GM19239 (cell line): ENCODE results near the gene TBC1D16.
"Not testable (repeated sequence)": the region's sequence is repeated elsewhere in the genome, so short reads cannot be mapped to it uniquely, and the experiment has no call there.

Experiments
- DNase-seq: peaks from one replicate; pipeline ENCODE4 v3.0.0; 2011; ENCODE audit warnings: low spot score; ENCODE audit not compliant: insufficient read length
- FAIRE-seq: peaks from 2 replicates; lab custom pipeline; 2011; peaks lifted over from hg19 to GRCh38; lab: Jason Lieb, UNC

TBC1D16 gene

DNA sequence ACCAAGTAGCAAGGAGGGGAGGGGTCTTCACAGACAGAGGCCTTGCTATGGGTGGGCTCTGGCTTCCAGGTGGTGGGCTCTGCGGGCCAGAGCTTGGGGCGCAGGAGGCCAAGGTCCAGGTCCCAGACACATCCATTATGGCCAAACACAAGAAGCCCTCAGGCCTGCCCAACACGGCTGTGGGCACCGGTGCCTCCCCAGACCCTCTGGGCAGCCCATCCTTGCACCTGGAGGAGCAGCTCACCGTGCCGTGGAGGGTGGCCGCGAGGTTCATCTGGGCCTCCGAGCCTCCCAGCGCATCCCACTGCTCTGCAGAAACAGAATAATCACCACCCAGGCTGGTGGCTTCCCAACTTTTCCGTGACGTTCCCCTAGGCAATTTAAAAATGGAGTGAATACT lies 55.9 kb downstream of the TBC1D16 start:
- no peak for FAIRE-seq
- DNase-seq, result no peak

DNA sequence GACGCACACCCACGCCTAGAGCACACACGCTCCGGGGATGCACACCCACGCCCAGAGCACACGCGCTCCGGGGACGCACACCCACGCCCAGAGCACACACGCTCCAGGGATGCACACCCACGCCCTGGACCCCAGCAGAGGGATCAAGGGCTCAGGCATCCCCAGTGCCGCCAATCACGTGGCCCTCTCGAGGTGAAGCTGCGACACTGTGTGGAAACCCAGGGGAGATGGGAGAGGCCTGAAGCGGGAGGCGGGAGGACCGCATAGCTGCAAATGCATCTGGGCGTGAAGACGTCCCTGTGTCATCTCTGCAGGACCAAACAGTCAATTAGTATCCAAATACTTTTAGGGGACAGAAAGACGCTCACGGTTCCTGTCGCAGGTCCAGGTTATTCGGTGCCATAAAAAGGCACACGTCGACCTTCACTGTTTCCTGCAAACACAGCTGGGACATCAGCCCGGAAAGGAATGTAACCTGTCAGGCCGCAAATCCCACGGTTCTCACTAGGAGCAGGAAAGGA lies 56.4 kb downstream of the TBC1D16 start:
- DNase-seq, result no peak
- FAIRE-seq, result no peak

DNA sequence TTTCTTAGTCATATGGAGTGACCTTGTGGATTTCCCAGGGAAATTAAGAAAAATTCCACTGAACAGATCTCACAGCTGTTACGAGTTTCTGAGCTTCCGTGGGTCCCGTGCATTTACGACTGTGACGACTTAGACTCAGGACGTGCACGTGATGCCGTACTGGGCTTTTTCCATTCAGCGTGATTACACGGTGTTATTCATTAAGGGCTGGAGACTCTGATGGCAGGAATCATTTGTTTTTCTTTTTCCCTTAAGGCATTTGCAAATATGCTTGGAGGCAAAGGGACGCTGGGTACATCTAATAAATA lies 57.2 kb downstream of the TBC1D16 start:
- FAIRE-seq (no peak), DNase-seq (no peak)

DNA sequence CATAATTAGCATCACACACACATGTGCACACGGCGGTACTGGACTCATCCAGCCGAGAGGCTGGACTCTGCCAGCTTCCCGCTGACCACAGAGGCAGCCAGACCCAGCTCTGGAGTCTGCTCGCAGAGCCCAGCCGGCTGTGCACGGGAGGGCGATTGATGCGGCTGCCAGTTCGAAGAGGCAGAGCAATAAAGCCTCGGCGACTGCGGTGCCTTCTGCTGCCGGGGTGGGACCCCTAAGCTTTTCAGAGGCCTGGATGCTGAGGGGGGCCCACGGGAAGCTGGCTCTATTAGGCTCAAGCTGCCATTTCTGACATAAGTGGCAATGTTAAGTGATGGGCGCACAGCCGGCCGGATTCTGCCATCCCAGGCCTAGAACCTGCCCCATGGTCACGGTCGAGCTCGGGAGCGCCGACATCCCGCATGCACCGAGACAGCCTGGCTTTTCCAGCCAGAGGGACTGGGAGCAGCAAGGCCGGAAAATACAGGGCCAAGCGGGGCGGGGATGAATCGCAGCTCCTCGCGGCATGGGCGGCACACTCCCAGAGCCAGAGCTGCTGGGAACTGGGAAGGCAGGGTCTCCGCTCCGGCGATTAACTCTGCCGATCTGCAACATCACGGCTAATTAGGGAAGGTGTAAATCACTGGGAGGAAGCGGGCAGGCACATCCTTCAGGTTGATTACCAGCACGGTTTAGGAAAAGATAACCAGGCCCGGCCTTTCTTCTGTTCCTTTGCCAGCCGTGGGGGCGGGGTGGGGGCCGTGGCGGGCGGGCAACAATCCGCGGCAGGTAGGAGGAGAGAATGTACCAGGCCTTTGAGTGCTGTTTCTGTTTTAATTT lies 57.7 kb downstream of the TBC1D16 start:
- no peak for DNase-seq
- no peak for FAIRE-seq

DNA sequence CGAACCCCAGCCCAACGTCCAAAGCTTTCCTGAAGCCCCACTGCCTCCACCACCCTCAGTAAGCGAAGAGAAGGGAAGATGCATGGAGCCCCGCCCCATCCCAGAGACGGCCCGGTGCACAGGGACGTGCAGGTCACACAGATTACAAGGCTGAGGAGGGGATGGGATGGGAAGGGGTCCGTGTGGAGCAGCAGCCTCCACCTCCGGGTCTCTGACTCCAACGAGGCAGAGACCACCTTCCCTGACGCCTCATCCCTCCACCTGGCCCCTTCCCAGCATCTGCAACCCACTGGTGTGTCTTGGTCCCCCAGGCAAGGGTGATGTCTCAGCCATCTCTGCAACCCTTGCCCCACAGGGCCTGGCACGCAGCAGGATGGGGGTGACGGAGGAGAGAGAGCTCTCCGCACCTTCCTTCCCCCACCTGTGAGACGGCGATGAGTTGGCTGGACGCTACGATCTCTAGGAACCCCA lies 58.5 kb downstream of the TBC1D16 start:
- no peak for DNase-seq

DNA sequence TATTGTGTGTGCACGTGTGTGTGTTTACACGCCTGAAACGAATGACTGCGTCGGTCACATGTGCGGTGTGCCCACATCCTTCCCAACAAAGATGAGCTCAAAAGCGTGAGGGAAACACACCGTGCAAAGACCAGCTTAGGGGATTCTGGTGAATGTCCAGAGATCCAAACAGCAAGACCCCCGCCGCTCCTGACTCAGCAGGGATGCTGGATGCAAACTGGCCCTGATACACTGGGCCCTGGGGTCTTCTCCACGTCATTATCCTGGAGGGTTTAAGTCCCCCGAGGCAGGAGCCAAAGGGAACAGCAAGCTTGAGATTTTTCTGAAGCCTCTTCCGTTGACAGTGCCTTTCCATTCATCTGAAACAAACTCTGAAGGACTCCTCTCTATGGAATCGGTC lies 59.2 kb downstream of the TBC1D16 start:
- FAIRE-seq (no peak), DNase-seq (no peak)

More for the DNA sequence above, 58.5 kb downstream of the TBC1D16 start:
- no peak for FAIRE-seq

DNA sequence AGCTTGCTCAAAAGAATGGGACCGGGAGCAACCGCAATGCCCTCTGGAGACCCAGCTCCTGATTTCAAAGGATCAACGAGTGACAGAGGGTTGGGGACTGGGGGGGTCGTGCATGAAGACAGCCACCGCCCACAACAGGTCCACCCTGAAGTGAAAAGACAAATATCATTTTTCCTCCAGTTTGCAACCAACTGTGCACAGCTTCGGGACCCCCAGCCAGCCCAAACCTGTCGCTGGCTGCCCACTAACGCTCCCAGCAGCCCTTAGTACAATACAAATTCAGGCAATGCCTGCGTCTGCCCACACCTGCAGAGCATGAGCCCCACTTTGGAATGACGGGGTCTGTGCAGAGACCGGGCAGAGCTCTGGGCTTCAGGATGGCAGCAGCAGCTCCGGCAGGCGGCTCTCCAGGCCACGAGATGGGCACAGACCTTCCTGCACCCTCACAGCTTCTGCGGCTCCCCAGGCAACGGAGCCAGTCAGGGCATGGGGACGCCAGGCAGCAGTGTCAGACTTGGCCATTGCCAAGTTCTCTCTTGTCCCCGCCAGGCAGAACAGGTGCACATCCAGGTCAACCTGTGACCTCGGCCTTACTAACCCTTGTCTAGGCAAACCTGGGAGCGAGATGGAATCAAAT lies 60.1 kb downstream of the TBC1D16 start:
- FAIRE-seq, result no peak

DNA sequence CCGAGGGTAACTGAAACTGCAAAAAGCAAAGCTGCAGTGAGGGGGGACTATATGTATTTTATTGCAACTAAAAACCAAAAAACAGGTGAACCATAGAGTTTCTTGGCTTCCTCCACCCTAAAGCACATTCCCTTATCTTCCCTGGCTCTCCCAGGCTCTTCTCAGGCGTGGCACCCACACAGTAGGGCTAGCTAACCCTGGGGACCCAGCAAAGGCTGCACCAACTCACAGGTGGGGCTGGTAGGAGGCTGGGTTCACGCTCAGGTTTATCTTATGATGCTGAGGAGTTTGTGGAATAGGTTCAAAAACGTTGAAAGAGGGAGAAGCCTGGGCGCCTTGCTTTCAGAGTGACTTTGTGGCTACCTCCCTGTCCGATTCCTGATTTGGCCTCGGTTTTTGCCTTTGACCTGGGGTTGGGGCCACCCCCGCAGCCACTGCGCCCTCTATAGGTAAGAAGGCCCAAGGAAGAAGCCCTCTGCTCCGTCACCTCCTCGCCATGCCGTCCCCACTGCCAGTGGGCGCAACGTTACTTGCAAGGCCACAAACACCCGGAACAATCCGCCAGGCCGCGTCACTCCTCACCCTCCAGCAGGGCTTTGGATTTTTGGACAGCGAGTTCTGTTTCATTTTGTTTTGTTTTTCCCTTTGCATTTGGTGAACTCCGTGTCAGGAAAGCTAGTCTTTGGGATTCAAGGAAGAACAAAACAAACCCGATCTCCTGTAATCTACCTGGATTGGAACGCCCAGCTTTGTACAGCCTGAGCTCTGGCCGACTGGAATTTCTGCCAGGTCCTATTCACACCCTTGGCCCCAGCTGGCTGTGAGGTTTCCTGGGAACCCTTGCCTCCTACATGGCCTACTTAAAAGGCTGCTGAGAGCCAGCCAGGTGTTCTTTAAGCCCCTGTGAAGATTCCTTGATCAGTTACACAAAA lies 60.8 kb downstream of the TBC1D16 start:
- FAIRE-seq (no peak), DNase-seq (no peak)

More for the DNA sequence above, 60.1 kb downstream of the TBC1D16 start:
- no peak for DNase-seq

DNA sequence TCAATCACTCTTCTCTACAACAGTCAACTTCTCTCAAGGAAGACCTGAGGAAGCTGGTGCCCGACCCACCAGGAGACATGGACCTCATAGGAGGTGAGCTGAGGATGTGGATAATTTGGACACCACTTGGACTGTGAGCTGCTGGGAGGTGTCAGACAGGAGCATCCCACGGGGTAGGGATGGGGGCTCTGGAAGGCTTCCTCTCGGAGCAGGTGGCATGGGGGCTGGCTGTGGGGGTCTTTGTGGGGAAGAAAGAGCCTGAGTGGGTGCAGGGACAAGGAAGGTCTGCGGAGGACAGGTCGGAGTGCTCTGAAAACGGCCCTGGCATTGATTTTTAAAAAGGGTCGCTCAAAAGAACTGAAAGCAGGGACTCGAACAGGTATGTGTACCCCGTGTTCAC lies 64.0 kb downstream of the TBC1D16 start:
- FAIRE-seq, result no peak
- no peak for DNase-seq

DNA sequence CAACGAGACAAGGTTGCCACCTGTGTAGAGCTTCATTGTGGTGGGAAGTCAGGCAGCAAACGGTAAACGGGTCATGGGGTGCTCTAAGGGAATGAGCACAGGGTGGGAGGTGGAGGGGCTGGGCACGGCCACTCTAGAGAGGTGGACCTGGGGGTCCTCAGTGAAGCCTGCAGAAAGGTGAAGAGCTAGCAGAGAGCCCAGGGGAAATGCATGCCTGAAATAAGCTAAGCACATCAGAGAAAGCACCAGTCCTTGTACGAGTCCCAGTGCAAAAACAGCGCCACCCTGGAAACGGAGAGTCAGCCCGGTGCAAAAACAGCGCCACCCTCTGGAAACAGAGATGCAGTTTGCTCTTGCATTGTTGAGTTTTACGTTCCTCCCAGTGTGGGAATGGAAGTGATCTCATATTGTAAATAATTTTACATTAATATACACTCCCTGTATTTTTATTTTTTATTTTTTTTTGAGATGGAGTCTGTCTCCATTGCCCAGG lies 65.0 kb downstream of the TBC1D16 start:
- DNase-seq (no peak), FAIRE-seq (no peak)

DNA sequence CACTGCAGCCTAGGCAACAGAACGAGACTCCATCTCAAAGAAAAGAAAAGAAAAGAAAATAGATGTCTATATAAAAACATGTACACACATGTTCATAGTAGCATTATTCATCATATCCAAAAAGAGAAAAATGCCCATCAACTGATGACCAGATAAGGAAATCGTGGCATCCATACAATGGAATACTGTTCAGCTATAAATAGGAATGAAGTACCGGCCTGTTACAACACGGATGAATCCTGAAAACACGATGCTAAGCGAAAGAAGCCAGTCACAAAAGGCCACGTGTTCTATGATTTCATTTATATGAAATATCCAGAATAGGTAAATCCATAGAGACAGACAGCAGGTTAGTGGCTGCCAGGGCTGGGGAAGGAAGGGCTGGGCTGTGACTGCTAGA lies 65.8 kb downstream of the TBC1D16 start:
- no peak for DNase-seq
- no peak for FAIRE-seq

DNA sequence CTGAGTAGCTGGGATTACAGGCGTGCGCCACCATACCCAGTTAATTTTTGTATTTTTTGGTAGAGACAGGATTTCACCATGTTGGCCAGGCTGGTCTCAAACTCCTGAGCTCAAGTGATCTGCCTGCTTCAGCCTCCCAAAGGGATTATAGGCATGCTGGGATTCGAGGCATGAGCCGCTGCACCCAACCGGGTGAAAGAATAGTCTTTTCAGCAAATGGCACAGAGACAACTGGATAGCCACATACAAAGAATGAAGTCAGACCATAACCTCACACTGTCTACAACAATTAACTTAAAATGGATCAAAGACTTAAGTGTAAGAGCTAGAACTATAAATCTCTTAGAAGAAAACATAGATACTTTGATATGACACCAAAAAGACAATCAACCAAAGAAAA lies 67.6 kb downstream of the TBC1D16 start:
- no peak for DNase-seq

DNA sequence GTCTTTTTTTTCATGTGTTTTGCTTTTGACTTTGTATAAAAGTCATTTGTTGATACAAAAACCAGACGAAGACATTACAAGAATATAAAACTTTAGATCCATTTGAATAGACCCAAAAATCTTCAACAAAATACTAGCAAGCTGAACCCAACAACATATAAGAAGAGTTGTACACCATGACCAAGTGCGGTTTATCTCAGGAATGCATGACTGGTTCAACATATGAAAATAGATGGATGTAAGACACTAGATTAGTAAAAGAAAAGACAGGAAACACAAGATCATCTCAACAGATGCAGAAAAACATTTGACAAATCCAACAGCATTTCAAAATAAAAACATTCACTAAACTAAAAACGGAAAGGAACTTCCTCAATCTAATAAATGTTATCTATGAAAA lies 69.0 kb downstream of the TBC1D16 start:
- FAIRE-seq (no peak), DNase-seq (no peak)

More for the DNA sequence above, 67.6 kb downstream of the TBC1D16 start:
- FAIRE-seq, result no peak

DNA sequence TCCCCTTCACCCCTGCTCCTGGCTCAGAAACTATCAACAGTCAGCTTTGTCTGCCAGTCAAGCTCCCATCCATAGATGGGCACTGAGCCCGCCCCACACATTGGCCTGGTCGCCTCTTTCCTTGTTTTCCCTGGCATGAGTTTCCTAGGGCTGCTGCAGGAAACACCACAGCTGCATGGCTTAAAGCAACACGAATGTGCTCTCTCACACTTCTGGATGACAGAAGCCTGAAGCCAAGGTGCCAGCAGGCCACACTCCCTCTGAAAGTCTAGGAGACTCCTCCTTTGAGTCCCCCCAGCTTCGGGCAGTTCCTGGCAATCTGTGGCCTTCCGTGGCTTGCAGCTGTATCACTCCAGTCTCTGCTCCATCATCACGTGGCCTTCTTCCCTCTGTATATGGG lies 69.9 kb downstream of the TBC1D16 start:
- FAIRE-seq, result no peak
- DNase-seq, result no peak

DNA sequence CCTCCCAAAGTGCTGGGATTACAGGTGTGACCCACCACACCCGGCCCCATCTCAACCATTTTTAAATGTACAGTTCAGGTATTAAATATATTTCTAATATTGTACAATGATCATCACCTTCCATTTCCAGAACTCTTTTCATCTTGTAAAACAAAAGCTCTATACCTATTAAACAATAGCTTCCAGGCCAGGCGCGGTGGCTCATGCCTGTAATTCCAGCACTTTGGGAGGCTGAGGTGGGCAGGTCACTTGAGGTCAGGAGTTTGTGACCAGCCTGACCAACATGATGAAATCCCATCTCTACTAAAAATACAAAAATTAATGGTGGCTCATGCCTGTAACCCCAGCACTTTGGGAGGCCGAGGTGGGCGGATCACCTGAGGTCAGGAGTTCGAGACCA lies 73.2 kb downstream of the TBC1D16 start:
- FAIRE-seq, DNase-seq: not testable (repeated sequence)

DNA sequence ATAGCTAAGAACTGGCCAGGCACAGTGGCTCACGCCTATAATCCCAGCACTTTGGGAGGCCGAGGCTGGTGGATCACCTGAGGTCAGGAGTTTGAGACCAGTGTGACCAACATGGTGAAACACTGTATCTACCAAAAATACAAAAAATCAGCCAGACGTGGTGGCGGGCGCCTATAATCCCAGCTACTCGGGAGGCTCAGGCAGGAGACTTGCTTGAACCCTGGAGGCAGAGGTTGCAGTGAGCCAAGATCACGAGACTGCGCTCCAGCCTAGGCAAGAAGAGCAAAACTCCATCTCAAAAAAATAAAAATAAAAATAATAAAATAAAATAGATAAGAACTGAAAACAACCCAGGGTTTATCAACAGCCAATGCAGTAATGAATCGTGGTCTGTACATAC lies 74.1 kb downstream of the TBC1D16 start:
- FAIRE-seq, DNase-seq: not testable (repeated sequence)

DNA sequence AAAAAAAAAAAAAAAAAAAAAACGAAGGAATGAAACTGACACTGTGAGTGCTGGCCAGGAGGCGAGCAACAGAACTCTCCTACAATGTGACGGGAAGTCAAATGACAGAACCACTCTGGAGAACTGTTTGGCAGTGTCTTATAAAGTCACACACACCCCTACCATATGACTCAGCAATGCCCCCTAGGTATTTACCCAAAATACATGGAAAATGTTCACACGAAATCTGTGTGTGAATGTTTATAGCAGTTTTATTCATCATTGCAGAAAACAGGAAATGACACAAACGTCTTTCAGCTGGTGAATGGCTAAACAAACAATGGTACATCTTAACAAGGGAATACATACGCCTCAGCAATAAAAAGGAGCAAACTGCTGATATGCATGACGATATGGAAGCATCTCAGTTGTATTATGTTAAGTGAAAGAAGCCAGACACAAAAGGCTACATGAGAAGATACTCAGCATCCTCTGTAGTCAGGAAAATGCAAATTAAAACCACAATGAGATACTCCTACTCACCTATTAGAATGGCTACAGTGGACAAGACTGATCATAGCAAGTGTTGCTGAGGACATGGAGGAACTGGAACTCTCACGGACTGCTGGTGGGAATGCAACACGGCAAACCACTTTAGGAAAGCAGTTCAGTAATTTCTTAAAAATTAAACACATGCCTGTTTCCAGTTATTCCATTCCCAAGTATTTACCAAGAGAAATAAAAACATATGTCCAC lies 74.7 kb downstream of the TBC1D16 start:
- no peak for FAIRE-seq

DNA sequence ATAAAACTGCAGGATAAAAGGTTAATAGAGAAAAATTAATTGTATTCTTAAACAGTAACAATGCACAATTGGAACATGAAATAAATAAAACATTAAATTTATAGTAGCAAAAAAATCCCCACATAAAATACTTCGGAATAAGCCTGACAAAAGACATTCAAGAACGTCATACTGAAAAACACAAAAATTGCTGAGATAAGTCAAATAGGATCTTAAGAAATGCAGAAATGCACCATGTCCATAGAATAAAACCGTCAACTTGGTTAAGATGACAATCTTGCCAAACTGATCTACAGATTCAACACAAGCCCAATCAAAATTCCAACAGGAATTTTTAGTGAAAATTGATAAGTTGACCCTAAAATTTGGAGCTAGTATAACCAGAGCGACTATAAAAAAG lies 76.6 kb downstream of the TBC1D16 start:
- FAIRE-seq (no peak), DNase-seq (no peak)

More for the DNA sequence above, 74.7 kb downstream of the TBC1D16 start:
- DNase-seq, result no peak

DNA sequence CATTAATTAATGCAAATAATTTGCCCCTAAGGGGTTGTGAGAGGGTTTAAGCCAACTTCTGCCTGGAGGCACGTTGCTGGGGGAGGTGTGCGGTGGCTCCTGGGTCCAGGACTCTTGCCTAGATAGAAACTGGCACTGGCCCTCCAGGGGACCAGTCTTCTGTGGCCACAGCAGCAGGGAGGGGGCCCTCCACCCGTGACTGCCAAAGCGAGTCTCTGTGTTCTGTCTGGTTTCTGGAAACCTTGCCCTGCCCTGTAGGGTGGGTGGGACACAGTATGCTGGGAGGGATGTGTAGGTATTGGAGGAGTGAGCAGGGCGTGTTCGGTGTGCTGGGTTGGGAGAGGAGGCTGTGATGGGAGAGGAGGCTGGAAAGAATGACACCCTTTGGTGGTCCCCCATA lies 78.8 kb downstream of the TBC1D16 start:
- FAIRE-seq (no peak), DNase-seq (no peak)

DNA sequence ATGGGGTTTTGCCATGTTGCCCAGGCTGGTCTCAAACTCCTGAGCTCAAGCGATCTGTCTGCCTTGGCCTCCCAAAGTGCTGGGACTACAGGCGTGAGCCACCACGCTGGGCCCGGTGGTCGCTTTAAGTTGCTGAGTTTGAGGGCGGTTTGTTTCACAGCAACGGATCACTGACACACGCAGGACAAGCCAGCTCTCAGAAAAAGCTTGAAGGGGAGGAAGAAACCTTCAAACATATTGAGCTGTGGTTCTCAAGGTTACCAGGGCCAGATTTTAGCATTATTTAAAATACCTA lies 79.3 kb downstream of the TBC1D16 start:
- not testable (repeated sequence) for FAIRE-seq, DNase-seq
